ENCODE results near the gene NCOA5. TPM values are rescaled to one million over a fixed set of nuclear protein-coding genes. Genes with fewer than 3 reads are reported as not detected.

The NCOA5 gene
- total and polyA plus RNA-seq, 9 of the 15 experiments (the other 6 are each of a cell fraction or from before 2014, with no cell fraction given): 3.9 to 22.8 (median 13.8) TPM

DNA sequence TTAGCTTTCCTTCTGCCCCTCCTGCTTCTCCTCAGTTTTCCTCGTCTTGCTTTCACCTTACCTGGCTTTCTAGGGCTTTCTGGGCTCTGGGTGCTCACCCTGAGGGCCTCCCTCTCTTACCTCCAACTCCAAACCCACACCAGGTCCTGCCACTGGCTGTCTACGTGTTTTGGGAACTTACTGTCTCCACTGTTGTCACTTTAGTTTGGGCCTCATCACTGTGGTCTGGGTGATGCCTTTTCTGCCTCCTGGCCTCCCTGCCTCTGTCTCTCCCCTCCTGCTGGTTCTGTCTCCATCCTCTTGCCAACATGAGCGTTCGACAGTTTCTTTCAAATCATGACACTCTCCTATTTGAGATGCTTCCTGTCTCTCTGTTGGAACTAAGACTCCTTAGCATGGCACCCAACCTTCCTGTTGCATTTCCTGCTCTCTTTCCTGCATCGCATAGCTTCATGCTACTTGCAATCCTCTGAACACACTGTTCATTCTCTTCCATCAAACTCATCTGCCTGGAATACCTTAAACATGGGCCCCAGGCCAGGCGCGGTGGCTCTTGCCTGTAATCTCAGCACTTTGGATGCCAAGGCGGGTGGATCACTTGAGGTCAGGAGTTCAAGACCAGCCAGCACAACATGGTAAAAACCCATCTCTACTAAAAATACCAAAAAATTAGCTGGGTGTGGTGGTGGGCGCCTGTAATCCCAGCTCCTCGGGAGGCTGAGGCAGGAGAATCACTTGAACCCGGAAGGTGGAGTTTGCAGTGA is 33.9 kb upstream of the NCOA5 start:
- H3K9ac ChIP-seq (ENCODE audit: insufficient read depth in 1 of 2, low read depth in 2 of 2, low read length in 2 of 2): no peak overlapping the region
- no TSS peak for BruUV-seq (replicated peaks)
- H4K20me1 ChIP-seq (replicated peaks; ENCODE audit: control insufficient read depth, insufficient read depth, low read length): peaks cover 9% of the 10 kb centered on the region; the same call in 1 of the 2 replicates
- no peak for ATAC-seq
- DNase-seq (ENCODE audit: extremely low read depth in 1 of 4, low spot score in 3 of 4): no peak
- H3K4me2 ChIP-seq (ENCODE audit: insufficient read depth, low read length): no peak overlapping the region
- ChIA-PET CTCF (ENCODE audit: low intra/inter-chr PET ratio) (no interaction called here), POLR2A (interaction anchor here (0.8 kb wide), 1 partner anchor 123 kb away, joined by 3 read pairs; no protein-coding TSS in a partner anchor)
- H3K27ac ChIP-seq (ENCODE audit: extremely low read depth, low read depth, low read length): no peak overlapping the region
- H3K36me3 ChIP-seq (ENCODE audit: control insufficient read depth, insufficient read depth, low read length): no peaks in the 10 kb centered on the region
- peaks cover 12 to 26% of the 10 kb centered on the region in 2 experiments; a peak in 4 of 5 replicates for H3K27me3 ChIP-seq (ENCODE audit: control insufficient read depth in 2 of 2, insufficient read depth in 2 of 2, low read length in 2 of 2)
- 8% methylated on average over 11 of the region's 11 CpGs for WGBS (ENCODE audit: insufficient coverage, low coverage, missing lambda C conversion rate)
- H3K9me3 ChIP-seq (replicated peaks; ENCODE audit: control insufficient read depth, insufficient read depth, low read depth, low read length): no peaks in the 10 kb centered on the region
- H3K79me2 ChIP-seq (ENCODE audit: control insufficient read depth, insufficient read depth, low read length): no peaks in the 10 kb centered on the region
- no peak overlapping the region for H3K4me3 ChIP-seq
- TF ChIP-seq ELF1 (tag; IDR thresholded peaks at IDR 0.05): no peak
- no peak for TF ChIP-seq RBM17 (IDR thresholded peaks at IDR 0.05; ENCODE audit: borderline replicate concordance, low read depth, low read length)
- no peak for TF ChIP-seq ZKSCAN1 (IDR thresholded peaks at IDR 0.05; ENCODE audit: low read depth, low read length)
- TF ChIP-seq, protein P1, sequence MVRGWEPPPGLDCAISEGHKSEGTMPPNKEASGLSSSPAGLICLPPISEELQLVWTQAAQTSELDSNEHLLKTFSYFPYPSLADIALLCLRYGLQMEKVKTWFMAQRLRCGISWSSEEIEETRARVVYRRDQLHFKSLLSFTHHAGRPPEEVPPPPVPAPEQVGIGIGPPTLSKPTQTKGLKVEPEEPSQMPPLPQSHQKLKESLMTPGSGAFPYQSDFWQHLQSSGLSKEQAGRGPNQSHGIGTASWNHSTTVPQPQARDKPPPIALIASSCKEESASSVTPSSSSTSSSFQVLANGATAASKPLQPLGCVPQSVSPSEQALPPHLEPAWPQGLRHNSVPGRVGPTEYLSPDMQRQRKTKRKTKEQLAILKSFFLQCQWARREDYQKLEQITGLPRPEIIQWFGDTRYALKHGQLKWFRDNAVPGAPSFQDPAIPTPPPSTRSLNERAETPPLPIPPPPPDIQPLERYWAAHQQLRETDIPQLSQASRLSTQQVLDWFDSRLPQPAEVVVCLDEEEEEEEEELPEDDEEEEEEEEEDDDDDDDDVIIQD (CRISPR knock-in tag; IDR thresholded peaks at IDR 0.05): no peak
- no peak for TF ChIP-seq LEF1 (IDR thresholded peaks at IDR 0.05)
- TF ChIP-seq SPI1 (IDR thresholded peaks at IDR 0.05; ENCODE audit: borderline replicate concordance, low read depth, low read length): no peak
- TF ChIP-seq SAP30 (IDR thresholded peaks at IDR 0.05; ENCODE audit: borderline replicate concordance, insufficient read depth, low read depth, low read length, poor library complexity, severe bottlenecking): no peak
- TF ChIP-seq, protein P2, sequence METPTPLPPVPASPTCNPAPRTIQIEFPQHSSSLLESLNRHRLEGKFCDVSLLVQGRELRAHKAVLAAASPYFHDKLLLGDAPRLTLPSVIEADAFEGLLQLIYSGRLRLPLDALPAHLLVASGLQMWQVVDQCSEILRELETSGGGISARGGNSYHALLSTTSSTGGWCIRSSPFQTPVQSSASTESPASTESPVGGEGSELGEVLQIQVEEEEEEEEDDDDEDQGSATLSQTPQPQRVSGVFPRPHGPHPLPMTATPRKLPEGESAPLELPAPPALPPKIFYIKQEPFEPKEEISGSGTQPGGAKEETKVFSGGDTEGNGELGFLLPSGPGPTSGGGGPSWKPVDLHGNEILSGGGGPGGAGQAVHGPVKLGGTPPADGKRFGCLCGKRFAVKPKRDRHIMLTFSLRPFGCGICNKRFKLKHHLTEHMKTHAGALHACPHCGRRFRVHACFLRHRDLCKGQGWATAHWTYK (CRISPR knock-in tag; IDR thresholded peaks at IDR 0.05): no peak
- no peak for TF ChIP-seq HBP1 (CRISPR knock-in tag; IDR thresholded peaks at IDR 0.05)
- TF ChIP-seq, protein P3, sequence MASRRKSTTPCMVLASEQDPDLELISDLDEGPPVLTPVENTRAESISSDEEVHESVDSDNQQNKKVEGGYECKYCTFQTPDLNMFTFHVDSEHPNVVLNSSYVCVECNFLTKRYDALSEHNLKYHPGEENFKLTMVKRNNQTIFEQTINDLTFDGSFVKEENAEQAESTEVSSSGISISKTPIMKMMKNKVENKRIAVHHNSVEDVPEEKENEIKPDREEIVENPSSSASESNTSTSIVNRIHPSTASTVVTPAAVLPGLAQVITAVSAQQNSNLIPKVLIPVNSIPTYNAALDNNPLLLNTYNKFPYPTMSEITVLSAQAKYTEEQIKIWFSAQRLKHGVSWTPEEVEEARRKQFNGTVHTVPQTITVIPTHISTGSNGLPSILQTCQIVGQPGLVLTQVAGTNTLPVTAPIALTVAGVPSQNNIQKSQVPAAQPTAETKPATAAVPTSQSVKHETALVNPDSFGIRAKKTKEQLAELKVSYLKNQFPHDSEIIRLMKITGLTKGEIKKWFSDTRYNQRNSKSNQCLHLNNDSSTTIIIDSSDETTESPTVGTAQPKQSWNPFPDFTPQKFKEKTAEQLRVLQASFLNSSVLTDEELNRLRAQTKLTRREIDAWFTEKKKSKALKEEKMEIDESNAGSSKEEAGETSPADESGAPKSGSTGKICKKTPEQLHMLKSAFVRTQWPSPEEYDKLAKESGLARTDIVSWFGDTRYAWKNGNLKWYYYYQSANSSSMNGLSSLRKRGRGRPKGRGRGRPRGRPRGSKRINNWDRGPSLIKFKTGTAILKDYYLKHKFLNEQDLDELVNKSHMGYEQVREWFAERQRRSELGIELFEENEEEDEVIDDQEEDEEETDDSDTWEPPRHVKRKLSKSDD (conservative IDR thresholded peaks at IDR 0.05; ENCODE audit: low read length): no peak
- FAIRE-seq: no peak
- H3K4me1 ChIP-seq (replicated peaks in 1 of 2; ENCODE audit: control insufficient read depth in 2 of 2, insufficient read depth in 2 of 2, low read length in 2 of 2): peaks cover 0 to 4% of the 10 kb centered on the region in 2 experiments; a peak in 1 of 5 replicates
- intact Hi-C loops (cut with micrococcal nuclease): no loop called here
- H3K9me1 ChIP-seq (ENCODE audit: control insufficient read depth, insufficient read depth, low read length): no peaks in the 10 kb centered on the region
- in situ Hi-C loops (cut with MboI): no loop called here
- no peak overlapping the region for H2AFZ ChIP-seq (ENCODE audit: low read depth, low read length)
